Lung (tissue), 12 donors: ENCODE results near the gene HDAC8. TPM values are rescaled to one million over a fixed set of nuclear protein-coding genes. Genes with fewer than 3 reads are reported as not detected.
"Not testable (repeated sequence)": the region's sequence is repeated elsewhere in the genome, so short reads cannot be mapped to it uniquely, and the experiment has no call there.

ENCODE experiments used
- ATAC-seq: fragments of 200-7000 bp; cut with Tn5 transposase; one replicate; pipeline ENCODE4 v1.9.1; 2020; ENCODE audit warnings: moderate number of reproducible peaks; ENCODE audit not compliant: insufficient read depth, low FRiP score
- DNase-seq, 3 donors: peaks; one replicate each; pipeline ENCODE4 v3.0.0-alpha.2; 2013 to 2017
- H3K27ac ChIP-seq, 2 donors: one replicate each; pipeline ENCODE4 v1.5.1; 2013; ENCODE audit warnings: mild to moderate bottlenecking in 2 of 2, moderate library complexity in 2 of 2, control low read depth in 1 of 2, inconsistent platforms in 1 of 2, low read depth in 1 of 2, low read length in 1 of 2
- H3K27me3 ChIP-seq, 3 donors: one replicate each; pipeline ENCODE4 v1.5.1; 2013; ENCODE audit warnings: low read length in 2 of 3; ENCODE audit not compliant: control insufficient read depth in 3 of 3, insufficient read depth in 3 of 3
- H3K36me3 ChIP-seq, 4 donors: one replicate each; pipeline ENCODE4 v1.5.1; 2013; ENCODE audit warnings: low read length in 4 of 4, mild to moderate bottlenecking in 1 of 4, moderate library complexity in 1 of 4; ENCODE audit not compliant: control insufficient read depth in 4 of 4, insufficient read depth in 4 of 4
- H3K4me1 ChIP-seq, 5 donors: one replicate each; pipeline ENCODE4 v1.5.1; 2013; ENCODE audit warnings: low read length in 5 of 5, mild to moderate bottlenecking in 2 of 5, moderate library complexity in 1 of 5; ENCODE audit not compliant: control insufficient read depth in 5 of 5, insufficient read depth in 5 of 5
- H3K4me3 ChIP-seq: one replicate; pipeline ENCODE4 v1.5.1; 2013; ENCODE audit warnings: mild to moderate bottlenecking, control low read depth, moderate library complexity
- H3K9ac ChIP-seq, 2 donors: one replicate each; pipeline ENCODE4 v1.5.1; 2013; ENCODE audit warnings: low read length in 2 of 2, control low read depth in 1 of 2; ENCODE audit not compliant: insufficient read depth in 1 of 2
- H3K9me3 ChIP-seq, 4 donors: one replicate each; pipeline ENCODE4 v1.5.1; 2013; ENCODE audit warnings: low read length in 3 of 4, mild to moderate bottlenecking in 1 of 4, moderate library complexity in 1 of 4; ENCODE audit not compliant: control insufficient read depth in 4 of 4, insufficient read depth in 3 of 4
- CTCF ChIP-seq: IDR thresholded peaks from 2 replicates; pipeline ENCODE4 v1.5.1; 2012; ENCODE audit warnings: mild to moderate bottlenecking; ENCODE audit errors: control extremely low read depth, extremely low read depth
- WGBS, 2 donors: extraction: QIAGEN DNeasy Blood & Tissue Kit; methylation state at CpG; one replicate each; pipeline ENCODE4 v1.1.7; 2013; 5-methylcytosine and 5-hydroxymethylcytosine counted together
- polyA plus RNA-seq, 2 donors: library from polyadenylated mRNA; stranded (reverse); fragments of 200-250 nt; gene quantifications; one replicate each; pipeline ENCODE4 v1.2.1, GENCODE V29; 2013
- total RNA-seq, 2 donors: library from RNA; depleted of rRNA in 1 of 2; stranded (reverse); fragments of >200 nt in 1 of 2; gene quantifications; one replicate each; pipeline ENCODE4 v1.2.1, GENCODE V29; 2014 to 2021
- donor health status: control.
- donor health status: control.
- donor health status: Bipolar disorder and iron deficiency.
- donor health status: healthy.
- donor health status: DM: yes; HTN: yes; CAD: no.

Gene HDAC8
- total and polyA plus RNA-seq, 4 donors: 17.4 to 60.6 (median 38.5) TPM

- no peak for TF ChIP-seq CTCF
- 44 to 77% methylated on average over 1 of the region's 1 CpG for WGBS, 2 donors
- Histone ChIP-seq H3K9me3 (no peaks in the 10 kb centered on the region), H3K27me3 (peaks cover 0 to 14% (median 10%) of the 10 kb centered on the region in 3 donors), H3K4me3 (no peak overlapping the region), H3K9ac (no peak overlapping the region), H3K27ac (no peak overlapping the region), H3K36me3 (peaks cover 0 to 2% (median 0%) of the 10 kb centered on the region in 4 donors), H3K4me1 (no peaks in the 10 kb centered on the region)
- no peak for DNase-seq
- ATAC-seq: no peak
These were observed 80.1 kb downstream of the HDAC8 start for GRCh38 chrX:72492499-72492898.

- 79 to 83% methylated on average over 6 of the region's 6 CpGs for WGBS, 2 donors
- not testable (repeated sequence) for H3K9me3 ChIP-seq, H3K27me3 ChIP-seq, H3K4me1 ChIP-seq, H3K4me3 ChIP-seq, DNase-seq, H3K27ac ChIP-seq, ATAC-seq, H3K36me3 ChIP-seq, H3K9ac ChIP-seq
These were observed 82.4 kb downstream of the HDAC8 start for GRCh38 chrX:72490221-72490620.

DNA sequence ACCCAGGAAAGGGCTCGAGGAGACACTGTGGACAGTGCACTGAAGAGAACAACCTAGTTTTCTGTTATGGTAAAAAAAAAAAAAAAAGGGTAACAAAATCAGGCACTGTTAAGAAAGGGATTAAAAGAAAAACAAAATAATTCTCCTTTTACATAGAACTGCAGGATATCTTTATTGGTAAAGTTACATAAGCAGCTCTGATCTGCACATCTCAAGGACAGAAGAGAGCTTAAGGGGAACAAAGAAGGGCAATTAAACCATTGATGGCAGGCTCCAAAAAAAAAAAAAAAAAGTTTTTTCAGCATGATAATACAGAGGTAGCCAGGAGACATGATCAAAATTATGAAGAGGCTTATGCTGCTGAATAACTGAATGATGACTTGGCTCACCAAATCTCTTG, 85.0 kb downstream of the HDAC8 start:
- H3K27me3 ChIP-seq: peaks cover 0 to 7% (median 2%) of the 10 kb centered on the region in 3 donors
- no peak overlapping the region for H3K4me3 ChIP-seq
- DNase-seq (no peak), ATAC-seq (no peak)
- H3K4me1 ChIP-seq: no peaks in the 10 kb centered on the region
- WGBS, 2 donors: 77 to 100% methylated on average over 1 of the region's 1 CpG
- H3K36me3 ChIP-seq: peaks cover 0 to 3% (median 1%) of the 10 kb centered on the region in 4 donors
- no peak for TF ChIP-seq CTCF
- H3K9ac ChIP-seq: no peak overlapping the region
- H3K9me3 ChIP-seq: no peaks in the 10 kb centered on the region
- no peak overlapping the region for H3K27ac ChIP-seq

DNA sequence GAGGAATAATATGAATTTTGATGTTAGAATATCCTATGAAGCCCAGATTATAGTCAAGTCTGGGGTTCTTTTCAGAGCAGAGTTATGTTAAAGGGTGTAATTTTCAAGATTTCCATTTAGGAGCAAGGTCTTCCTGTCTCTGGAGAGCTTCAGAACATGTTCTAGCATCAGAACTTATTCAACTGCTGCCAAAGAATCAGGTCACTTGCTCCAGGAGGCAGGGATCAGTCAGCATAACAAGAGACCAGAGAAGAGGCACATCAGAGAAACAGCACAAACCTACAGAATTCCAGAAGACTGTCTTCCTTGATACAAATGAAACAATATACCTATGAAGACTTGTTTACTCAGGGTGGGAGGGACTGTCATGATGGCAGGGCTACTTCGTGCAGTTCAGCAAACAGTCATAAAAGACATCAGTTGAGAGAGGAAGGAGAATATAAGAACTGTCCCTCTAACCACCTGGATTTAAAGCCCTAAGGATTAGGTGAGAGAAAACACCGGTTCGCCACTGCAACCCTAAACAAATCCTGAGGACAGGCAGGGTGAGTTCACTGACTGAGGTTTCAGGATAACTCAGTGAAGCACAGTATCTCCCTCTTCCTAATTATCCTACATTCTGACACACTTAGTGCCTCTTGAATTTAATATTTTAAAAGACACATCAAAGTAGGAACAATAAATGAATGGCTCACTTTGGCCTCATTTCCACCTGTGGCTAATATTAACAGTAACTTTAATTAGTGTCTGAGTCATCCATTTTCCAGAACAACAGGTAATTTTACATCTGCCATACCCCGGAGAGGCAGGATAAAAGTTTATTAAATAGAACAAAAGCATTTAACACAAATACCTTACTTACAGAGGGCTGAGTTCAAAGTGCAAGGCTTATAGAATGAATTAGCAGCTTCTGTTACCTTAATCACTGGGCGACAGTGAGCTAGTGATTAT, 93.0 kb downstream of the HDAC8 start:
- ATAC-seq (no peak), DNase-seq (no peak)
- Histone ChIP-seq H3K27ac (no peak overlapping the region), H3K4me3 (no peak overlapping the region), H3K4me1 (peaks cover 0 to 15% (median 0%) of the 10 kb centered on the region in 5 donors), H3K27me3 (peaks cover 0 to 5% (median 3%) of the 10 kb centered on the region in 3 donors), H3K9ac (no peak overlapping the region), H3K9me3 (no peaks in the 10 kb centered on the region), H3K36me3 (peaks cover 0 to 5% (median under 1%) of the 10 kb centered on the region in 4 donors)
- WGBS, 2 donors: 71 to 89% methylated on average over 5 of the region's 5 CpGs
- no peak for TF ChIP-seq CTCF
